Breast epithelium (tissue), 3 donors: ENCODE data around the gene GIPC1.

Experiments
- CTCF ChIP-seq, 3 donors: fragments of 450-650 bp; IDR thresholded peaks; one replicate each; pipeline ENCODE4 v1.5.1; 2016 to 2017; ENCODE audit warnings: antibody characterized with exemption in 3 of 3, mild to moderate bottlenecking in 3 of 3, moderate library complexity in 3 of 3
- POLR2AphosphoS5 ChIP-seq, 3 donors: sonication (generic); formaldehyde crosslinking; IDR thresholded peaks; one replicate each; pipeline ENCODE4 v1.6.1; 2017; ENCODE audit warnings: antibody characterized with exemption in 3 of 3

- no peak for TF ChIP-seq POLR2AphosphoS5 (IDR thresholded peaks at IDR 0.05)
- no peak for TF ChIP-seq CTCF (IDR thresholded peaks at IDR 0.05)
Observed at GRCh38 chr19:14473073-14473977, 22.6 kb downstream of the GIPC1 start.
